GM12874 (cell line): Measurements from ENCODE around the gene CDH13.

Source experiments
- CTCF ChIP-seq: IDR thresholded peaks from 2 replicates; pipeline ENCODE4 v1.5.1; 2011; ENCODE audit warnings: low read depth, mild to moderate bottlenecking, control low read depth, low read length, moderate library complexity; ENCODE audit not compliant: insufficient read depth

The CDH13 gene

GRCh38 chr16:83533193-83533592 lies 906.4 kb downstream of the CDH13 start:
- no peak for TF ChIP-seq CTCF

GRCh38 chr16:83538707-83539106 lies 911.9 kb downstream of the CDH13 start:
- TF ChIP-seq CTCF: no peak

- no peak for TF ChIP-seq CTCF
These were observed 913.1 kb downstream of the CDH13 start for GRCh38 chr16:83539736-83540490.

GRCh38 chr16:83541231-83541630 lies 914.5 kb downstream of the CDH13 start:
- TF ChIP-seq CTCF: no peak

GRCh38 chr16:83542491-83542890 lies 915.7 kb downstream of the CDH13 start:
- no peak for TF ChIP-seq CTCF

GRCh38 chr16:83549316-83550182 lies 922.8 kb downstream of the CDH13 start:
- no peak for TF ChIP-seq CTCF

- no peak for TF ChIP-seq CTCF
These were observed 923.4 kb downstream of the CDH13 start for GRCh38 chr16:83550183-83550569.
